Stimulated activated naive B cell treated with anti-CD40 and anti-IgM and Interleukin-4, amounts not matched to agents 10 μg/mL and 1 μg/mL and 100 μg/mL, for 72 hours (primary cell): ENCODE measurements around the gene CARS2.
"Not testable (repeated sequence)": the region's sequence is repeated elsewhere in the genome, so short reads cannot be mapped to it uniquely, and the experiment has no call there.

Source experiments
- ATAC-seq, 2 donors: fragments of 150-1000 bp; cut with Tn5 transposase; replicated peaks; 2 replicates each; pipeline ENCODE4 v1.10.0; 2021; ENCODE audit warnings: moderate library complexity in 1 of 2
- DNase-seq: peaks from one replicate; pipeline ENCODE4 v3.0.0; 2021
- H3K27ac Mint-ChIP-seq: one replicate; pipeline ENCODE4 v1.8.0; 2022; ENCODE audit warnings: mild to moderate bottlenecking, mixed read lengths
- H3K27me3 Mint-ChIP-seq, 2 donors: one replicate each; pipeline ENCODE4 v1.8.0; 2022; ENCODE audit warnings: mixed read lengths in 2 of 2
- H3K36me3 Mint-ChIP-seq, 2 donors: one replicate each; pipeline ENCODE4 v1.8.0; 2022; ENCODE audit warnings: mixed read lengths in 2 of 2, mild to moderate bottlenecking in 1 of 2
- H3K4me1 Mint-ChIP-seq, 2 donors: one replicate each; pipeline ENCODE4 v1.8.0; 2022; ENCODE audit warnings: mixed read lengths in 2 of 2, mild to moderate bottlenecking in 1 of 2
- H3K4me3 Mint-ChIP-seq, 2 donors: one replicate each; pipeline ENCODE4 v1.8.0; 2022; ENCODE audit warnings: mild to moderate bottlenecking in 2 of 2, mixed read lengths in 2 of 2, moderate library complexity in 1 of 2
- H3K9me3 Mint-ChIP-seq, 2 donors: one replicate each; pipeline ENCODE4 v1.8.0; 2022; ENCODE audit warnings: mixed read lengths in 2 of 2, mild to moderate bottlenecking in 1 of 2

The CARS2 gene

DNA sequence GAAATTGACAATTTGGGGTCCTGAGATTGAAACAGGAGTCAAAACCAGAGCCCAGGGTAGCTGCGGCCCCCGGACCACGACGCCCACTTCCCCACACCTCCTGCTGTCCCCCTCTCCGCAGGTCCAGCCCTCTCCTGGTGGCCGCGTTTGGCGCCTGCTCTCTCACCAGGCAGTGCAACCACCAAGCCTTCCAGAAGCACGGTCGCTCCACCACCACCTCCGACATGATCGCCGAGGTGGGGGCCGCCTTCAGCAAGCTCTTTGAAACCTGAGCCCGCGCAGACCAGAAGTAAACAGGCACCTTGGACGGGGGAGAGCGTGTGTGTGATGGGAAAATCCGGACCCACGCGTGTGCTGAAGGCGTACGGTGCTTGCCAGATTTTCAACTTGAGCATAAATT, 67.7 kb downstream of the CARS2 start:
- ATAC-seq (no peak), DNase-seq (no peak)
- H3K4me3 Mint-ChIP-seq = no peak overlapping the region
- peaks cover 28 to 56% of the 10 kb centered on the region in 2 donors for H3K36me3 Mint-ChIP-seq
- H3K9me3 Mint-ChIP-seq = no peaks in the 10 kb centered on the region
- no peaks in the 10 kb centered on the region for H3K27me3 Mint-ChIP-seq
- peaks cover 4 to 6% of the 10 kb centered on the region in 2 donors for H3K4me1 Mint-ChIP-seq
- H3K27ac Mint-ChIP-seq = peak overlapping the region; percentile 79

DNA sequence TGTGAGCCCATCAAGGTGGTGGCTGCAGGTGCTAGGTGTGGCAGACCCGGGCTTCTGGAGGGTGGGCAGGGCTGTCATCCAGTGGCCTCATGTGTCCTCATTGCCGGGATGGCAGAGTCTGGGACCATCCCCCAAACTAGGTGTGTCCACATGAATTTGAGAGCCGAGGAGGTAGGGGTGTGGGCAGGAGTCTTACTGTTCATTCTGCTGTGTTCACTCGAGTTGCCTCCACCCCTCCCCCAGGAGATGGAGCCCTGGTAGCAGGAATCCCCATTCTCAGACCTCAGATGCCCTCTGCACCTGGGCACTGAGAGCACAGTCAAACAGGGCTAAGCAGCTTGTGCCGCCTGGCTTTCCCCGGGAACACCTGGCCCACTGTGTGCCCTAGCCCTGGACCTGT, 68.2 kb downstream of the CARS2 start:
- Mint-ChIP-seq H3K4me3 (no peak overlapping the region), H3K27ac (no peak overlapping the region), H3K4me1 (peaks cover 4 to 6% of the 10 kb centered on the region in 2 donors), H3K27me3 (no peaks in the 10 kb centered on the region), H3K9me3 (no peaks in the 10 kb centered on the region), H3K36me3 (peaks cover 29 to 50% of the 10 kb centered on the region in 2 donors)
- ATAC-seq (no peak), DNase-seq (no peak)

DNA sequence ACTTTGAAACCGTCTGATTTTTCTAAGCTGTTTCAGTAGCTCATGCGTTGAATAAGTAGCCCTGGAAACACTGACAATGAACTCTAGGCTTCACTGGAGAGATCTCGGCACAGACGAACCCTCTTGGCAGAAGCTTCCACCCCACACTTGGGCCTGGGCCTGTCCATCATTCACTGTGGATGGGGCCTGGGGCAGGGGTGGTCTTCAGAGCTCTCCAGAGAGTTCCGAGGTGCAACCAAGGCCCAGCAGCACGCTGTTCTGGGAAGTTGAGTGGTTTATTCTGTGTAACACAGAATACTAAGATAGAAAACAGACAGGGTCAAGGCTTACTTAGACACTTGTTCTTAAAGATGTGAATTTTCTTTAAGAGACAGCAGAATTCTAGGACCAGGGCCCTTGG, 68.6 kb downstream of the CARS2 start:
- Mint-ChIP-seq H3K27ac (no peak overlapping the region), H3K27me3 (no peaks in the 10 kb centered on the region), H3K4me1 (peaks cover 4 to 6% of the 10 kb centered on the region in 2 donors), H3K4me3 (no peak overlapping the region), H3K36me3 (peaks cover 30 to 50% of the 10 kb centered on the region in 2 donors), H3K9me3 (no peaks in the 10 kb centered on the region)
- no peak for ATAC-seq
- no peak for DNase-seq

GRCh38 chr13:110636701-110637201, 69.2 kb downstream of the CARS2 start:
- Mint-ChIP-seq H3K4me1 (peaks cover 4 to 6% of the 10 kb centered on the region in 2 donors), H3K36me3 (peaks cover 33 to 54% of the 10 kb centered on the region in 2 donors), H3K27ac (no peak overlapping the region), H3K9me3 (no peaks in the 10 kb centered on the region), H3K27me3 (no peaks in the 10 kb centered on the region), H3K4me3 (no peak overlapping the region)
- ATAC-seq (no peak), DNase-seq (no peak)

DNA sequence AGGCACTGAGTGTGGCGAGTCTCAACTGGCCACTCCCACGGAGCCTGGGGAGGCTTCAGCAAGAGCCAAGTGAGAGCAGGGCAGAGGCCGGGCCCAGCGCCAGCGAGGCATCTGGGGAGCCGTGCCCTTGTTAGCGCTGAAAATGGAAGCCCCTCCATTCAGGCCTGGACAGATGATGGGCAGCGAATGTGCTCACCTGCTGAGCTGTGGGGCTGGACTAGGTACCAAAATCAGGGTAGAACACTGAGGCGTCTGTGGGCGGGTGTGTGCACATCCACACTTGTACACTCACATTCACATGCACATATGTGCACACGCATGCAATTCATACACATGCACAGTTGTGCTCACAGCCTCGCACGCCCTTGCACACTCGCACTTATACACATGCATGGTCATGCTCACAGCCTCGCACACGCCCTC, 69.9 kb downstream of the CARS2 start:
- H3K4me3 Mint-ChIP-seq = no peak overlapping the region
- H3K36me3 Mint-ChIP-seq = peaks cover 31 to 51% of the 10 kb centered on the region in 2 donors
- peaks cover 4 to 6% of the 10 kb centered on the region in 2 donors for H3K4me1 Mint-ChIP-seq
- no peak for DNase-seq
- H3K9me3 Mint-ChIP-seq = no peaks in the 10 kb centered on the region
- no peaks in the 10 kb centered on the region for H3K27me3 Mint-ChIP-seq
- no peak overlapping the region for H3K27ac Mint-ChIP-seq
- no peak for ATAC-seq

GRCh38 chr13:110635405-110636002, 70.4 kb downstream of the CARS2 start:
- Mint-ChIP-seq H3K9me3 (no peaks in the 10 kb centered on the region), H3K27ac (no peak overlapping the region), H3K4me3 (no peak overlapping the region), H3K4me1 (peaks cover 4% of the 10 kb centered on the region in 2 donors), H3K27me3 (no peaks in the 10 kb centered on the region), H3K36me3 (peaks cover 30 to 52% of the 10 kb centered on the region in 2 donors)
- DNase-seq (no peak), ATAC-seq (no peak)

- H3K4me3 Mint-ChIP-seq = no peak overlapping the region
- no peaks in the 10 kb centered on the region for H3K4me1 Mint-ChIP-seq
- H3K9me3 Mint-ChIP-seq = no peaks in the 10 kb centered on the region
- H3K36me3 Mint-ChIP-seq = peaks cover 30 to 49% of the 10 kb centered on the region in 2 donors
- no peak for DNase-seq
- no peak overlapping the region for H3K27ac Mint-ChIP-seq
- no peaks in the 10 kb centered on the region for H3K27me3 Mint-ChIP-seq
- ATAC-seq = no peak
Observed at GRCh38 chr13:110634558-110634957, 71.4 kb downstream of the CARS2 start.

- no peak overlapping the region for H3K4me3 Mint-ChIP-seq
- H3K9me3 Mint-ChIP-seq = no peaks in the 10 kb centered on the region
- DNase-seq (no peak), ATAC-seq (no peak)
- H3K27ac Mint-ChIP-seq = no peak overlapping the region
- peaks cover 27 to 47% of the 10 kb centered on the region in 2 donors for H3K36me3 Mint-ChIP-seq
- H3K27me3 Mint-ChIP-seq = no peaks in the 10 kb centered on the region
- no peaks in the 10 kb centered on the region for H3K4me1 Mint-ChIP-seq
Observed at GRCh38 chr13:110633776-110634175, 72.1 kb downstream of the CARS2 start.

DNA sequence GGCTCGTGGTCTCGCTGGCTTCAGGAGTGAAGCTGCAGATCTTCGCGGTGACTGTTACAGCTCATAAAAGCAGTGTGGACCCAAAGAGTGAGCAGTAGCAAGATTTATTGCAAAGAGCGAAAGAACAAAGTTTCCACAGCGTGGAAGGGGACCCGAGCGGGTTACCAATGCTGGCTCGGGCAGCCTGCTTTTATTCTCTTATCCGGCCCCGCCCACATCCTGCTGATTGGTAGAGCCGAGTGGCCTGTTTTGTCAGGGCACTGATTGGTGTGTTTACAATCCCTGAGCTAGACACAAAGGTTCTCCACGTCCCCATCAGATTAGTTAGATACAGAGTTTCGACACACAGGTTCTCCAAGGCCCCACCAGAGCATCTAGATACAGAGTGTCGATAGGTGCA, 73.7 kb downstream of the CARS2 start:
- H3K36me3 Mint-ChIP-seq = peaks cover 29 to 52% of the 10 kb centered on the region in 2 donors
- not testable (repeated sequence) for H3K4me1 Mint-ChIP-seq, ATAC-seq, DNase-seq, H3K27ac Mint-ChIP-seq, H3K9me3 Mint-ChIP-seq, H3K27me3 Mint-ChIP-seq, H3K4me3 Mint-ChIP-seq

- Mint-ChIP-seq H3K36me3 (peaks cover 30 to 53% of the 10 kb centered on the region in 2 donors), H3K27me3 (no peaks in the 10 kb centered on the region), H3K4me1 (peaks cover 6 to 12% of the 10 kb centered on the region in 2 donors), H3K4me3 (no peak overlapping the region), H3K9me3 (no peaks in the 10 kb centered on the region), H3K27ac (peak overlapping the region; percentile 34)
- no peak for ATAC-seq
- DNase-seq = no peak
Observed at GRCh38 chr13:110630566-110631119, 75.3 kb downstream of the CARS2 start.

DNA sequence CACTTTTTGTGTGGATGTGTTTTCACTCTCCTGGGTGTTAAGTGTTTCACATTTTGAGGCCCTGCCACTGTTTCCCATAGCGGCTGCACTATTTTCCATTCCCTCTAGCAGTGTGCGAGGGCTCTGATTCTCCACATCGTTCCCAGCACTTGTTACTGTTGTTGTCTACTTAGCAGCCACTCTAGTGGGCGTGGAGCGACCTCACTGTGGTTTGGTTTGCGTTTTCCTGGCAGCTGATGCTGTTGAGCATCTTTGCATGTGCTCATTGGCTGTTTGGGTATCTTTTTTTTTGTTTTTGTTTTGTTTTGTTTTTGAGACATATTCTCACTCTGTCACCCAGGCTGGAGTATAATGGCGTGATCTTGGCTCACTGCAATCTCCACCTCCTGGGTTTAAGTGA, 76.2 kb downstream of the CARS2 start:
- Mint-ChIP-seq H3K27me3 (no peaks in the 10 kb centered on the region), H3K4me3 (no peak overlapping the region), H3K27ac (no peak overlapping the region), H3K4me1 (peaks cover 8 to 15% of the 10 kb centered on the region in 2 donors), H3K36me3 (peaks cover 29 to 55% of the 10 kb centered on the region in 2 donors), H3K9me3 (no peaks in the 10 kb centered on the region)
- no peak for DNase-seq
- ATAC-seq = no peak

DNA sequence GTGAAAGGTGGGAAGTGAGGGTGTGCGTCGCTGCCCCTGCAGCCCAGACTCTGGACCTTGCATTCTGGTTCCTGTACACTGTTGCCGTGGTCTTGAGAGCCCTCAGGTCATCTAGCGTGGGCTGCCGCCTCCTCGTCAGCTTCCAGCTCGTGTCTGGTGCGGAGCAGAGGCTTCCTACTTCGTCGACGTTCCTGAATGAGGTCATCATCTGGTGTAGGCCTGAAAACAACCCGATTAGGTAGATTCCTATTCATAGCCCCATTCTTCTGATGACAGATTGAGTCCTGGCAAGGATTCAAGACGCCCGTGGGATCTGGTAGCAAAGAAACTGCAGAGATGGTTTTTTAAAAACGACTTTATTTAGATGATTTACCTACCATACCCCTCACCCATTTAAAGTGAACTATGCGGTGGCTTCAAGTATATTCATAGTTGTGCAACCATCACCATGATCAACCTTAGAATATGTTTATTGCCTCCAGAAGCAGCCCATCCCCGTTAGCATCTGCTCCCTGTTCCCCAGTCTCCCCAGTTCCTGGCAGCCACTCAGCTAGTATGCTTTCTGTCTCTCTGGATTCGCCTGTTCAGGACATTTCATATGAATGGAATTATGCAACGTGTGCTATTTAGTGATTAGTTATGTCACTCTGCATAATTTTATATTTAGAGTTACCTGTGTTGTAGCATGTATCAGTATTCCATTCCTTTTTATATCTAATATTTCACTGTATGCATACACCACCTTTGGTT, 76.8 kb downstream of the CARS2 start:
- H3K9me3 Mint-ChIP-seq = no peaks in the 10 kb centered on the region
- no peak for ATAC-seq
- H3K27me3 Mint-ChIP-seq = no peaks in the 10 kb centered on the region
- H3K36me3 Mint-ChIP-seq = peaks cover 31 to 53% of the 10 kb centered on the region in 2 donors
- peaks cover 8 to 15% of the 10 kb centered on the region in 2 donors for H3K4me1 Mint-ChIP-seq
- DNase-seq = no peak
- H3K27ac Mint-ChIP-seq = no peak overlapping the region
- no peak overlapping the region for H3K4me3 Mint-ChIP-seq

GRCh38 chr13:110628477-110628793, 77.5 kb downstream of the CARS2 start:
- no peaks in the 10 kb centered on the region for H3K27me3 Mint-ChIP-seq
- H3K9me3 Mint-ChIP-seq = no peaks in the 10 kb centered on the region
- peaks cover 31 to 54% of the 10 kb centered on the region in 2 donors for H3K36me3 Mint-ChIP-seq
- H3K27ac Mint-ChIP-seq = no peak overlapping the region
- H3K4me3 Mint-ChIP-seq = no peak overlapping the region
- ATAC-seq (no peak), DNase-seq (no peak)
- peaks cover 8 to 15% of the 10 kb centered on the region in 2 donors for H3K4me1 Mint-ChIP-seq

DNA sequence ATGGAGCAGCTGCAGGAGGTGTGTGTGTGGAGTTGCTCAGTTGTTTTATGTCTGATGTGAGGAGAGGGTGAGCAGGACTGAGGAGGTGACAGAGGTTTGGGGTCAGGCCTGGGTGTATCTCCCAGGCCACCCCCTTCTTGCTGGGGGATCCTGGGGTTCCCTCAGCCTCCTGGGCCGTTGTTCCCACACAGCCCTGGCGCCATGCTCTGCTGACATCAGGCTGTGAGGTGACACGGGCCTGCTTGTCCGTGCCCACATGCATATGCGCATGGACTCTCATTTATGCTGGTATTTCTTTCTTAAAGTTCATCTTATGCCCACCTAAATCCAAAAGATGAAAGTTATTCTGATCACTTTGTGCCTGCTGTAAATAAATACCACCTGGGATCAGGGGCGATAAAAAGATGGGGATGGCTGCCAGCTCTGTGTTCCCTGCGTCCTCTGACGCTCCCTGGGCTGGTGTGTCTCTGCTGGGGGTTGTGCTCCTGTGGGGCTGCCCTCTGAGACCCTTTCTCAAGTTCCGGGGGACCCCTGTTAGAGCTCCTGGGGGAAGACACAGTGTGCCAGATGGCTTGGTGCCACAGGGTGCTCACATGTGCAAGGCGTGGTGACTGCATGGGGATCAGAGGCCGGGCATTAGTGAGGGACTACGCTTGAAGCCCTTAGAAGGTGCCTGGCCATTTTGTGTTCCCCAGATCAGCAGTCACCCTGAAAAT, 78.0 kb downstream of the CARS2 start:
- H3K4me3 Mint-ChIP-seq = no peak overlapping the region
- H3K36me3 Mint-ChIP-seq = peaks cover 34 to 58% of the 10 kb centered on the region in 2 donors

More for the DNA sequence above, 78.0 kb downstream of the CARS2 start:
- Mint-ChIP-seq H3K4me1 (peaks cover 8 to 15% of the 10 kb centered on the region in 2 donors), H3K27me3 (no peaks in the 10 kb centered on the region), H3K27ac (no peak overlapping the region), H3K9me3 (no peaks in the 10 kb centered on the region)
- DNase-seq (no peak), ATAC-seq (no peak)
